Muscle layer of duodenum (tissue), 2 donors: Measurements from ENCODE around the gene ID4.
"Not testable (repeated sequence)": the region's sequence is repeated elsewhere in the genome, so short reads cannot be mapped to it uniquely, and the experiment has no call there.

ENCODE experiments used
- H3K27ac ChIP-seq: one replicate; pipeline ENCODE4 v1.7.0; 2013; ENCODE audit warnings: mild to moderate bottlenecking, low read length
- H3K27me3 ChIP-seq: one replicate; pipeline ENCODE4 v1.7.0; 2013; ENCODE audit warnings: low read depth, mild to moderate bottlenecking, control low read depth, low read length
- H3K36me3 ChIP-seq, 2 donors: one replicate each; pipeline ENCODE4 v1.7.0; 2013; ENCODE audit warnings: low read length in 2 of 2, control low read depth in 1 of 2, mild to moderate bottlenecking in 1 of 2; ENCODE audit not compliant: insufficient read depth in 2 of 2, control insufficient read depth in 1 of 2
- H3K4me1 ChIP-seq, 2 donors: one replicate each; pipeline ENCODE4 v1.7.0; 2013; ENCODE audit warnings: low read length in 2 of 2, mild to moderate bottlenecking in 2 of 2, control low read depth in 1 of 2, moderate library complexity in 1 of 2; ENCODE audit not compliant: insufficient read depth in 2 of 2, control insufficient read depth in 1 of 2
- H3K4me3 ChIP-seq, 2 donors: one replicate each; pipeline ENCODE4 v1.7.0; 2013; ENCODE audit warnings: low read length in 2 of 2, low read depth in 1 of 2, mild to moderate bottlenecking in 1 of 2
- H3K9me3 ChIP-seq, 2 donors: one replicate each; pipeline ENCODE4 v1.7.0; 2013; ENCODE audit warnings: low read length in 2 of 2, control low read depth in 1 of 2, mild to moderate bottlenecking in 1 of 2; ENCODE audit not compliant: control insufficient read depth in 1 of 2
- donor health status: healthy.

Gene ID4

GRCh38 chr6:19848465-19849029 is 11.4 kb downstream of the ID4 start:
- H3K4me3 ChIP-seq, result no peak overlapping the region
- H3K27ac ChIP-seq, result no peak overlapping the region
- no peaks in the 10 kb centered on the region for H3K36me3 ChIP-seq
- no peaks in the 10 kb centered on the region for H3K4me1 ChIP-seq
- no peaks in the 10 kb centered on the region for H3K27me3 ChIP-seq
- no peaks in the 10 kb centered on the region for H3K9me3 ChIP-seq

GRCh38 chr6:19849196-19849595 is 12.0 kb downstream of the ID4 start:
- H3K36me3 ChIP-seq, result no peaks in the 10 kb centered on the region
- no peak overlapping the region for H3K27ac ChIP-seq
- H3K9me3 ChIP-seq, result no peaks in the 10 kb centered on the region
- no peaks in the 10 kb centered on the region for H3K27me3 ChIP-seq
- no peak overlapping the region for H3K4me3 ChIP-seq
- H3K4me1 ChIP-seq, result no peaks in the 10 kb centered on the region

- Histone ChIP-seq H3K4me3 (no peak overlapping the region), H3K27ac (no peak overlapping the region), H3K27me3 (no peaks in the 10 kb centered on the region), H3K9me3 (no peaks in the 10 kb centered on the region), H3K4me1 (no peaks in the 10 kb centered on the region), H3K36me3 (no peaks in the 10 kb centered on the region)
These were observed 12.6 kb downstream of the ID4 start for GRCh38 chr6:19849755-19850154.

- H3K4me3 ChIP-seq, result peak overlapping the region in 1 of 2 donors; percentile 24
- H3K27ac ChIP-seq, result no peak overlapping the region
- H3K4me1 ChIP-seq, result no peaks in the 10 kb centered on the region
- no peaks in the 10 kb centered on the region for H3K27me3 ChIP-seq
- H3K36me3 ChIP-seq, result no peaks in the 10 kb centered on the region
- no peaks in the 10 kb centered on the region for H3K9me3 ChIP-seq
These were observed 14.3 kb downstream of the ID4 start for GRCh38 chr6:19851241-19852089.

GRCh38 chr6:19852090-19852457 is 14.9 kb downstream of the ID4 start:
- no peaks in the 10 kb centered on the region for H3K9me3 ChIP-seq
- H3K27ac ChIP-seq, result no peak overlapping the region
- no peaks in the 10 kb centered on the region for H3K4me1 ChIP-seq
- no peak overlapping the region for H3K4me3 ChIP-seq
- H3K27me3 ChIP-seq, result no peaks in the 10 kb centered on the region
- no peaks in the 10 kb centered on the region for H3K36me3 ChIP-seq

GRCh38 chr6:19852927-19853326 is 15.8 kb downstream of the ID4 start:
- no peaks in the 10 kb centered on the region for H3K36me3 ChIP-seq
- H3K9me3 ChIP-seq, result no peaks in the 10 kb centered on the region
- H3K4me1 ChIP-seq, result no peaks in the 10 kb centered on the region
- H3K27ac ChIP-seq, result no peak overlapping the region
- H3K4me3 ChIP-seq, result no peak overlapping the region
- no peaks in the 10 kb centered on the region for H3K27me3 ChIP-seq

- H3K4me1 ChIP-seq, H3K27me3 ChIP-seq, H3K27ac ChIP-seq, H3K9me3 ChIP-seq, H3K4me3 ChIP-seq, H3K36me3 ChIP-seq: not testable (repeated sequence)
These were observed 17.3 kb downstream of the ID4 start for GRCh38 chr6:19854421-19855015.

- no peak overlapping the region for H3K27ac ChIP-seq
- H3K36me3 ChIP-seq, result no peaks in the 10 kb centered on the region
- no peak overlapping the region for H3K4me3 ChIP-seq
- H3K27me3 ChIP-seq, result no peaks in the 10 kb centered on the region
- no peaks in the 10 kb centered on the region for H3K4me1 ChIP-seq
- H3K9me3 ChIP-seq, result no peaks in the 10 kb centered on the region
These were observed 18.4 kb downstream of the ID4 start for GRCh38 chr6:19855536-19855935.

- H3K27me3 ChIP-seq, result no peaks in the 10 kb centered on the region
- H3K4me1 ChIP-seq, result no peaks in the 10 kb centered on the region
- no peak overlapping the region for H3K27ac ChIP-seq
- H3K36me3 ChIP-seq, result no peaks in the 10 kb centered on the region
- no peak overlapping the region for H3K4me3 ChIP-seq
- no peaks in the 10 kb centered on the region for H3K9me3 ChIP-seq
These were observed 20.0 kb downstream of the ID4 start for GRCh38 chr6:19857139-19857538.

- Histone ChIP-seq H3K4me1 (no peaks in the 10 kb centered on the region), H3K4me3 (no peak overlapping the region), H3K9me3 (no peaks in the 10 kb centered on the region), H3K27me3 (no peaks in the 10 kb centered on the region), H3K27ac (no peak overlapping the region), H3K36me3 (no peaks in the 10 kb centered on the region)
These were observed 20.5 kb downstream of the ID4 start for GRCh38 chr6:19857703-19858102.

GRCh38 chr6:19860235-19860877 is 23.2 kb downstream of the ID4 start:
- Histone ChIP-seq H3K27ac (no peak overlapping the region), H3K4me3 (no peak overlapping the region), H3K27me3 (no peaks in the 10 kb centered on the region), H3K9me3 (no peaks in the 10 kb centered on the region), H3K36me3 (no peaks in the 10 kb centered on the region), H3K4me1 (no peaks in the 10 kb centered on the region)
